Urothelium cell line (cell line): ENCODE measurements around the gene OR1F1.
"Not testable (repeated sequence)": the region's sequence is repeated elsewhere in the genome, so short reads cannot be mapped to it uniquely, and the experiment has no call there.

Experiments
- DNase-seq: peaks from one replicate; pipeline ENCODE4 v3.0.0; 2011; ENCODE audit warnings: low spot score, mixed read lengths
- FAIRE-seq: peaks from 2 replicates; lab custom pipeline; 2011; peaks lifted over from hg19 to GRCh38; lab: Jason Lieb, UNC

Gene OR1F1

DNA sequence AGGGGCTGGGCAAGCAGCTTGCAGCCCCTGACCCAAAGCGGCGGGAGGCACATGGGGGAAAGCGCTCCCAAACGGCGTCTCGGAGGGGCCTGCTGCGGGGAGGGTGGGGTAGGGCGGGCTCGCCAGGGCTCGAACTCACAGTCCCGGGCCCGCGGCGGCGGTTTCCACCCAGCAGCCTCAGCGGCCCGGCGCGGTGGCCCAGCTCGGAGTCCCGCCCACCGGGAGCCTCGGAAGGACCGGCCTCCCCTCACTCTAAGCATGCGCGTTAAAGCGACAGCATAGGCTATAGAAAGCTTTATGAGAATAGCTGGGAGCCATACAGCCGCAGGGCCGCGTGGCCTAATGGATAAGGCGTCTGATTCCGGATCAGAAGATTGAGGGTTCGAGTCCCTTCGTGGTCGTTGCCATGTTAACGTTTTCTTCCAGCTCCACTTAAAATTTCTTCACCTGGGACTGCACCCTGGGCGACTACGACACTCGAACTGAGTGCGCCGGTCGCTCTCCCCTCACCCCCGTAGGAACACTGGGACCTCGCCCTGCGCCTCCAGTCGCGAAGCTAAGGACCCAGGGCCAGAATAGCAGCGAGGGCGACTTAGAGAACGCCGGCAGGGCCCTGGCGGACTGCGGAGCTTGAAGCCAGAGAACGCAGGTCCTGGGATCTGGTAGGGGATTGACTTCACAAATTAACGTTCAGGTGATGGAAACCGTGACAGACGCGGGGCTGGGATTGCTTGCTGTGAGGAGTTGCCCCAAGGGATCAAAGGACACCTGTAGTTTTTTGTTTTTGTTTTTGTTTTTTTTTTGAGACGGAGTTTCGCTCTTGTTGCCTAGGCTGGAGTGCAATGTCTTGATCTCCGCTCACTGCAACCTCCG is 37.4 kb upstream of the OR1F1 start:
- FAIRE-seq: no peak

DNA sequence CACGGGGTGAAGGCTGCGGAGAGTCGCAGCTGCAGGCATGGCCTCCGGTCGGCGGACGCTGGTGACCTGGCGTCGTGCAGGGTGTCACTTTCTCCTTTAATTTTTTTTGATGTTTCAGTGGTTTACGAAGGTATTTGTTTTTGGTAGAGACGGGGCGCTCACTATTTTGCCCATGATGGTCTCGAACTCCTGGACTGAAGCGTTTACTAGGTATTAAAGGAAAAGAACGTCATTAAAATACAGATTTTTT is 36.1 kb upstream of the OR1F1 start:
- FAIRE-seq (no peak), DNase-seq (no peak)

More for the DNA sequence above, 37.4 kb upstream of the OR1F1 start:
- DNase-seq: peak; percentile 97

DNA sequence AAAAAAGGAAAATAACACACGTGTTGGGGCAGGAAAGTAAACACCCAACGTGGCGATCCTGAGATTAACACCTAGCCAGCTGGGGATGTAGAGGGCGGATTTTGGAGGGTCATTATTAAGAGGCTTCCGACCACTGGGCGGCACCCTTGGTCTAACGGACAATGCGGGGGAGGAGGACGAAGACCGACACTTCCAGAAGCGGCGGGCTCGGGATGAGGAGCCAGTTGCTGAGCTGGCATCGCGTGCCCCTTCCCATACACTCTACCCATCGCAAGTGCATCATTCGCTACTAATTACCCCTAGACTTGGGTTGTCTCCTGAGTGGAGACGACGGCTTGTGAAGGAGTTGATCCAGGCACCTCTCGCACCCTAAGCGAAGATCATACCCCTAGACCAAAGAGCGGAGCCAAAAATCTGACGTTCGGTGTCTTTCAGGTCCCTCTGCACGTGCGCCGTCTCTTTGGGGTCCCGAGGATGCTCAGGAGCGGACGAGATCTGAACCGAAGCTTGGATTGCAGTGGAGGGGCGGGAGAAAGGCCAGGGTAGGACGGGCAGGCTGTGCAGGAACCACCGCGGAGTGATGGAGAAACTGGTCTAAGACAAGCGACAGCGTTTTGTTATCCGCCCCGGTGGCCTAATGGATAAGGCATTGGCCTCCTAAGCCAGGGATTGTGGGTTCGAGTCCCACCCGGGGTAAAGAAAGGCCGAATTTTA is 35.6 kb upstream of the OR1F1 start:
- DNase-seq (peak; percentile 79), FAIRE-seq (no peak)

DNA sequence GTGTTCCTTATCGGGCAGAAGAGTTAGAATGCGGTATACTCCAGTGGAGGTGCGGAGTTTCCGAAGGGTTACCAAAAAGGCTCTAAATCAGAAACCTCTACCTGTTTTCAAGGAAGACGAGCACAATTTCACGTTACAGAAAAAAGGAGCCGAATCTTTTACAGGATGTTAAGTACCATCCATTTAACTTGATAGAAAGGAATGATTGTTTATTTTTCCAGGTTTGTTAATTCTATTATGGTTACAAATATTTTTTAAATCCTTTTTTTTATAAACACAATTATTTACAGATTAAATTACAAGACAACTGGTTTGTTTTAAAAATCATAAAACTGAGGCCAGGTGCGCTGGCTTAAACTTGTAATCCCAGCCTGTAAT is 35.0 kb upstream of the OR1F1 start:
- no peak for DNase-seq
- FAIRE-seq: no peak

DNA sequence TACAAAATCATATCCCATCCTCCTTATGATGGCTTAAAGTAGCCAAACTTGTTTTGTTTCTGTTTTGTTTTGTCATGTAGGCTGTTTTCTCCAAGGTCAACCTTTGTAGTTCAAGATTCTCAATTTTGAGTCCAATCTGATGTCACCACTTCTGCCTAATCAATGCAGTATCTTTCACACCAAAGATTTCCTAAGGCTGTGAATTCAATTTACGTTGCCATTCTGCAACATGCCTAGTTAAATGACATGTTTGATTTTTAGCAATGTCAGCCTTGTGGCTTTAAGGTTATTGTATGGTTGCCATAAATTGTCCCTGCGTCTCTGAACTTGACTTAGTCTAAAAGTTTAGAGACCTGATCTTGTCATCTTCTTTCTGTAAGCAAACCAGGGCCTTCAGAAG is 32.8 kb upstream of the OR1F1 start:
- FAIRE-seq: no peak
- no peak for DNase-seq

DNA sequence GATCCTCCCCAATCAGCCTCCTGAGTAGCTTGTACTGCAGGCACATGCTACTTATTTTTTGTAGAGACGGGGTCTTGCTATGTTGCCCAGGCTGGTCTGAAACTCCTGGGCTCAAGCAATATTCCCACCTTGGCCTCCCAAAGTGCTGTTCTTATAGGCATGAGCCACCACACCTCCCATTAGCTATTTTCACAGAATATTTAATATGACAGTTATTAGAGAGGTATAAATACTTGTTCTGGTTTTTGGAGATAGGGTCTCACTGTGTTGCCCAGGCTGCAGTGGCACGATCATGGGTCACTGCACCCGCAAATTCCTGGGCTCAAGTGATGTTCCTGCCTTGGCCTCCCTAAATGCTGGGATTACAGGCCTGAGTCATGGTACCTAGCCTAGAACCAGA is 32.0 kb upstream of the OR1F1 start:
- FAIRE-seq (no peak), DNase-seq (no peak)

DNA sequence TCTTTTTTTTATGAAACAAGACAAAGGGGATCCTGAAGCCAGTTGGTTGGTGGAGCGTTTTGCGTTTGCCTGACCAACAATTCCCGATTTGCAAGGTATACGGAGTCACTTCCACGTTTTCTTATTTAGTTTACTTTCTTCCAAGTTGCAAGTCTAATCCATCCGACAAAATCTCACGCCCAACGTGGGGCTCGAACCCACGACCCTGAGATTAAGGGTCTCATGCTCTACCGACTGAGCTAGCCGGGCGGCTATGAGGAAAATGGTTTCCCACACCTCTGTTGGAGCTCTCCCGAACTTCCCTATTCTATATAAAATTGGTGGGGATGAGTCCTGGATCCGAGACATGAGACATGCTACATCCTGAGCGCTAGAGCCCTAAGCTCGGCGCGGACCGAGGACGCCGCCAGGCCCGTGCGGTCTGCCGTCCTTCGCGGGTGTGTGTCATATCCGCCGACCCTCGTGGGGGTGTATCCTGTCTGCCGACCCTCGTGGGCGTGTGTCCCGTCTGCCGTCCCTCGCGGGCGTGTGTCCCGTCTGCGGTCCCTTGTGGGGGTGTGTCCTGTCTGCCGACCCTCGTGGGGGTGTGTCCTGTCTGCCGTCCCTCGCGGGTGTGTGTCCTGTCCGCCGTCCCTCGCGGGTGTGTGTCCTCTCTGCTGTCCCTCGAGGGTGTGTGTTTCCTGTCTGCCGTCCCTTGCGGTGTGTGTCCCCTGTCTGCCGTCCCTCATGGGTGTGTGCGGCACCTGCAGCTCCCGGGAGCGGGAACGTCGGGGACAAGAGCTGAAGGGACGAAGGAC is 30.6 kb upstream of the OR1F1 start:
- DNase-seq (peak; percentile 68), FAIRE-seq (peak; percentile 27)

DNA sequence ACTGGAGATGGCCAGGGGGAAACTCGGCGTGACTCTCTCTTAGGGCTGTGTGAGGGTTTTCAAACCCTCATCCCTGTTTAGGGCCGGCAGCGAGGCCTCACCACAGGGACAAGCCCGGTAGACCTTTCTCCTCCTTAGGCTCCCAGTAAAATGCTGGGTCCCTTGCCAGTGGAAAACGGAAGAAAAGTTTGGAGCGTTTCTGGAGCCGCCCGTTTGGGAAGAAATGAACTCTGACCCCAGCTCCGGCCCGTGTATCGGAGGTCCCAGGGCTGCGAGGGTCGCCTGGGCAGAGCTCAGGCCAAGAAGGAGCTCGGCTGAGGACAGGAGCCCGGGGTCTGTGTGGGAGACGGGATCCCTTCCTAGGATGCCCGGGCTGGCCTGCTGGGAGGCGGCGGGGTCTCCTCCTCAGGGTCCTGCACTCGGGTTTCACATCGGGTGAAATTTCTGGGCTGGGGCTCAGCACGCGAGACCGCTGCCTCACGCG is 29.9 kb upstream of the OR1F1 start:
- FAIRE-seq (no peak), DNase-seq (peak; percentile 35)

DNA sequence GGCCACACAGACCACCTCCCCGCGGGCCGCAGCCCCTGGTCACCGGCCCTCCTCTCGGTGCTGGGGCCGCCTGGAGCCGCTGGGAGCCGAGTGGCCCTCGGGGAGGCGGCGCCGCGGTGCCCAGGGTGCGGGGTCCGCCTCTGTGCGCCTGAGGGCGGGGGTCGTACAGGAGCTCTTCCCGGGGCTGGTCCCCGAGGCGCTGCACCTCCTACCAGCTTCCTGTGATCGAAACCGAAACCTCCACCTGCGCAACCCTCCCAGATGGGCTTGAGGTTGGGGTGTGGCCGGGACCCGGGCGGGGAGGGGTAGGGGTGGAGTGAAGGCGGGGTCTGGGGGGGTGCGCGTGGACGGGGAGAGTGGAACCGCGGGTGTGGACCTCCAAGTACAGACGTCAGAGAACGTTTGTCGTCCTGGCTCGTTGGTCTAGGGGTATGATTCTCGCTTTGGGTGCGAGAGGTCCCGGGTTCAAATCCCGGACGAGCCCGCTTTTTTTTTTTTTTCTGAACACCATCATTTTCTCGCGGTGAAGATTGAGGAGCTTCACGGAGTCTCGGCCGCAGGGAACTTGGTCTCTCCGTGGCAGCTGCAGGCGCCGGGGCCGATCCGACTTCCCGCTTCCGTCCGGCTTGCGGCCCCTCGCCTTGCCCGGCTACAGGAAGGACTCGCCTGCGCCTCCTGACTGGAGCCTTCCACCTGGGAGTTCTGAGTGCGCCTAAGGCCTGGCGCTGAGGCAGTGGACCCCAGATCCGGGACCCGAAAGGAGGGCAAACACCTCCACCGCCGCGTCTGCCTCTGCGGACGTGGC is 29.3 kb upstream of the OR1F1 start:
- DNase-seq: peak; percentile 96
- peak; percentile 17 for FAIRE-seq

DNA sequence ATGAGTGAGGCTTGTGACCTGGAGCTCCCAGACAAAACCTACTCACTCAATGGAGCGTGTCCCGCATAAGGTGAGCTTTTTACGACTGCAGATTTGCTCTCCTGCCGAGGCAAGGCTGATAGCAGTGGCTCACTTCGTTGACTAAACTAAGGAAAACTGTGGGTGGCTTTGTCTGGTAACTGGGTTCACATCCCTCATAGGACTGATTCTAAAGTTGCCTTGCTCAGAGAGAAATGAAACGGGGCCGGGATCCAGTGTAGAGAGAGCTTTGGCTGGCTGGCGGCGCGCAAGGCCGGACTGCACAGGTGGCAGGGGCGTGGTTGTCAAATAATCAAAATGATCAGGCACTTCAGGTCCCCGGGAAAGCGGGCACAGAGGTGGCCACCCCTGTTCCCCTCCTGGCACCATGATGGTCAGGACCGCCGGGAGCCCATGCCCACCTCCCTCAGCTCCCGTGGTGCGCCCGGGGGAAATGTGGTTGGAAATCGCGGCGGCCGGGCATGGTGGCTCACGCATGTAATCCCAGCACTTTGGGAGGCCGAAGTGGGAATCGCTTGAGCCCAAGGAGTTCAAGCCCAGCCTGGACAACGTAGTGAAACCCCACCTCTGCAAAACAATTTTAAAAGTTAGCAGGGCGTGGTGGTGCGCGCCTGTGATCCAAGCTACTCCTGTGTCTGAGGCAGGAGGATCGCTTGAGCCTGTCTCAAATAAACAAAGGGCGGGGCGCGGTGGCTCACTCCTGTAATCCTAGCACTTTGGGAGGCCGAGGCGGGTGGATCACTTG is 26.6 kb upstream of the OR1F1 start:
- FAIRE-seq: no peak

DNA sequence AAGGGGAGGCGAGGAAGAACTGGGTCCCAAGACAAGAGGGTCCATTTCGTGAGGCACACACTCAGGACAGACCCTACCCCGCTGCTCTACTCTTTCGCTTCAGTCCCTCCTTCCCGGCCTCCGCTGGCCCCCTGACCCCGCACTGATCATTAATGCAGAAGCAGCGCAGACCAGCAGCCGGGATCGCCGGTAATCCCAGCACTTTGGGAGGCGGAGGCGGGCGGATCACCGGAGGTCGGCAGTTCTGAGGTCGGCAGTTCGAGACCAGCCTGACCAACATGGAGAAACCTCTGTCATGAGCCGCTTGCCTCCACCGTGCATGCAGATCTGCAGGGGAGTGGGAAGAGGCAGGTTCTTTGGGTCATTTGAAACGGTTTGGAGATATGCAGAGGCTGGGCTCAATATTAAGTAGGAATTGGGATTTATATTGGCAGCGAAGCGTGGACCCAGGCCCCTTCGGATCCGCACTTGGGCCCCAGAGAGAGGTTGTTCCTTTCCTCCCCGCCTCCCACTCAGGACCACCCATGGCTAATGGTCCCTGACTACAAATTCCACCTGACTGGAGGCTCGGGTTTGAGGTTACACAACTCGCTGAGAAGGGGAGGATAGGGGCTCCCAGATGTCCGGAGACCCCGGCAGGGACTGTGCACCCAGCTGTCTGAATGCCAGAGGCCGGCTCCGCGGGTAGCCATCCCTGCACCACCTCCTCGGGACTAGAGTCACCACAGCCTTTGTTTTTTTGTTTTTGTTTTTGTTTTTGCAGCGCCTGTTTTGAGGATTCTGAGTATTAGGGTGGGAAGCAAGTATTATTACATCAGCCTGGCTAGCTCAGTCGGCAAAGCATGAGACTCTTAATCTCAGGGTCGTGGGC is 23.6 kb upstream of the OR1F1 start:
- FAIRE-seq: no peak
- DNase-seq: no peak

More for the DNA sequence above, 26.6 kb upstream of the OR1F1 start:
- no peak for DNase-seq

DNA sequence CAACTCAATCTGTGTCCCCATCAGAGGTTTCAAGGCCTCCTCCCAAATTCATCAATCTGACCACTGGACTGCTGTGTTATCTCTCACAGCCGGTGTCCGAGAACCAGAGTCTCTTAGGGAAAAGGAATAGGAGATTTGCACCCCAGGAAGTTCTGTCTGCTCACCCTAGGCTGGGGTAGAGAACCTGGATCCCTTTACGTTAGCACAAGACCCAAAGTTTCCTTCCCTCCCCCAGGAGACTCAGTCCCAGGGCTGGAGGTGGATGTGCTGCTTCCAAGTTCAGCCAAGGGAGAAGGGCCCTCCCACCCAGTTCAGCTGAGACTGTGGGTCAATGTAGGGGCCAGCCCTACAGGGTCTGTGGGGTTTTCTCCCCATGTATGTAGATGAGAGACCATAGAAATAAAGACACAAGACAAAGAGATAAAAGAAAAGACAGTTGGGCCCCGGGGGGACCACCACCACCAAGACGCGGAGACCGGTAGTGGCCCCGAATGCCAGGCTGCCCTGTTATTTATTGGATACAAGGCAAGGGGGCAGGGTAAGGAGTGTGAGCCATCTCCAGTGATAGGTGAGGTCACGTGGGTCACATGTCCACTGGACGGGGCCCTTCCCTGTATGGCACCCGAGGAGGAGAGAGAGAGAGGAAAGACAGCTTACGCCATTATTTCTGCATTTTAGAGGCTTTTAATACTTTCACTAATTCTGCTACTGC is 22.7 kb upstream of the OR1F1 start:
- DNase-seq: no peak
- no peak for FAIRE-seq

DNA sequence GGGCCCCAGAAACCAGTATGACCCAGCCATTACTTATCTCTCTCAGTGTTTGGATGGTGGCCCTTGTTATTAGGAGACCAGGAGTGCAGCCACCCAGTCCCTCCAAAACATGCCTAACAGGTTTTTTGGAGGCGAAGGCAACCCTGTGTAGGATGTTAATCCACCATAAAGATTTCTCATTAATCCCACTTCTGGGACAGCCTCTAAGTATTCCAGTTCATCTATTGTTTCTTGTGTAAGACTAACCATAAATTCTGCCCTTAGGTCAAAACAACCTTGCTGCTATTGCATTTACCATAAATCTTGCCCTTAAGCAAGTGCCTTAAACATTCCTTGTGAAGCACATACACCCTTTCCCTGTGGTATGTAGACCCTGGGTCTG is 21.5 kb upstream of the OR1F1 start:
- FAIRE-seq: no peak
- DNase-seq: no peak

DNA sequence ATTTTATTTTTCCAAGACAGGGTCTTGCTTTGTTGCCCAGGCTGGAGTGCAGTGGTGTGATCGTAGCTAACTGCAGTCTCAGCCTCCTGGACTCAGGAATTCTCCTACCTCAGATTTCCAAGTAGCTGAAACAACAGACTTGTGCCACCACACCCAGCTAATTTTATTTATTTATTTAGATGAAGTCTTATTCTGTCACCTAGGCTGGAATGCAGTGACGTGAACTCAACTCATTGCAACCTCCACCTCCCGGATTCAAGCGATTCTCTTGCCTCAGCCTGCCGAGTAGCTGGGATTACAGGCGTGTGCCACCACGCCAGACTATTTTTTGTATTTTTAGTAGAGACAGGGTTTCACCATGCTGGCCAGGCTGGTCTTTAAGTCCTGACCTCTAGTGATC is 19.3 kb upstream of the OR1F1 start:
- DNase-seq, FAIRE-seq: not testable (repeated sequence)

DNA sequence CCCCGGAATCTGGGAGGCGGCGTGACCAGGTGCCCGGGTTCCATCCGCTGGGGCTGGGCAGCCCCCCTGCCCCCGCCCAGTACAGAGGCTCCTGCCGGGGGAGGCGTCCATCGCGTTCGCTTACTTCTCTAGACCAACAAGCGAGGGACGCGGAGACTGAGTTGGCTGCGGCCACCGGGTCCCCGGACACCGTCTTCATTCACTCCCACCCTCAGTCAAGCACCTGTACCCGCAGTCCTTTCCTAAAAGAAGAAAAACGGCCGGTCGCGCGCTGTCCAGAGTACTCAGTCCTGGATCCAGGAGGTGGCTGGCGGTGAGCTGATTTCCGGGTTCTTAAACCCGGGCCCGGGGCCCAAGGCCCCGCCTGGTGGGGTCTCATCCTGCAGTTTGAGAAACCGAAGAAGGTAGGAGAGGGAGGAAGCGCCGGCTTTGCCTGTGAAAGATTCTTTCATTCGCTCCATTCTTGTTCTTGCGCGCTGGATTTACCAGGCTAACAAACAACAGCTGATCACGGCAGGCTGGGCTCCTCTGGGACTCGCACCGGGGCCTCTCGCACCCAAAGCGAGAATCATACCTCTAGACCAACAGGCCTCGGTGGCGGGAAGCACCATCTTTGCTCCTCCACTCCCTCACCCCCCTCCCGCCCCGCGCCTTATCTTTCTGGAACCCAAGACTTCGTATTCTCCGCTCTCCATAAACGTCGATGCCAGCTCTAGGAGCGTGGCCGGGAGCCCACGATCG is 17.4 kb upstream of the OR1F1 start:
- DNase-seq (no peak), FAIRE-seq (no peak)

DNA sequence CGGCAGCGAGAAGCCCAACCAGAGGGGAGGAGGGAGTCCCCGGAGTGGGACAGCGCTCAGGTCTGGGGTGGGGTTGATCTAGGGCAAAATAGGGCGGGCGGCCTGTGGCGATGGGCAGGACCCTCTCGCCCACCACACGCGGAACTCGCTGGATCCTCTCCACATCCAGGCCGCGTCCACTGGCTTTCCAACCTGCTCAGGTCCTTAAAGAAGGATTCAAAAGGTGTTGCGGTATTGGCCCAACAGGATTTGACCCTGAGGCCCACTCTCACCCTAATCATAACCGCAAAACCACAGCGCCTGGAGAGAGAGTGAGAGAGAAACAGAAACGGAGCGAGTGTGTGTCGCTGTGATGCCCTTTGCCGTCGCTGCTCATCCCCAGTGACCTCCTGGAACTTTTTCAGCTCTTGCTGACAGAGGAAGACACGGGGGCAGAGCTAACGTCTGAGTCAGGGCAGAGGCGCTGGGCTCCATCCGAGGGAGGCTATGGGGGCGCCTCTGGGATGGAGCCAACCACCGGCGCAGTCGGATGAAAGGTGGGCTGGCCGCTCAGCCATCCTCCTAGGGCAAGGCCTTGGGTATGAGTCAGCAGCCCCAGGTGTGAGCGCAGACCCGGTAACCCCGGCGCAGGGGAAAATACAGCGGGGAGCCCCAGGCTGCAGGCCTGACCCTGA is 16.7 kb upstream of the OR1F1 start:
- no peak for FAIRE-seq
- no peak for DNase-seq
